HG03457 (cell line): Measurements from ENCODE around the gene MIER2.
"Not testable (repeated sequence)": the region's sequence is repeated elsewhere in the genome, so short reads cannot be mapped to it uniquely, and the experiment has no call there.

Experiments
- ATAC-seq: cut with Tn5 transposase; IDR thresholded peaks from one replicate; pipeline ENCODE4 v1.9.1; 2021; ENCODE audit warnings: moderate number of reproducible peaks; ENCODE audit not compliant: unreplicated experiment

Gene MIER2

DNA sequence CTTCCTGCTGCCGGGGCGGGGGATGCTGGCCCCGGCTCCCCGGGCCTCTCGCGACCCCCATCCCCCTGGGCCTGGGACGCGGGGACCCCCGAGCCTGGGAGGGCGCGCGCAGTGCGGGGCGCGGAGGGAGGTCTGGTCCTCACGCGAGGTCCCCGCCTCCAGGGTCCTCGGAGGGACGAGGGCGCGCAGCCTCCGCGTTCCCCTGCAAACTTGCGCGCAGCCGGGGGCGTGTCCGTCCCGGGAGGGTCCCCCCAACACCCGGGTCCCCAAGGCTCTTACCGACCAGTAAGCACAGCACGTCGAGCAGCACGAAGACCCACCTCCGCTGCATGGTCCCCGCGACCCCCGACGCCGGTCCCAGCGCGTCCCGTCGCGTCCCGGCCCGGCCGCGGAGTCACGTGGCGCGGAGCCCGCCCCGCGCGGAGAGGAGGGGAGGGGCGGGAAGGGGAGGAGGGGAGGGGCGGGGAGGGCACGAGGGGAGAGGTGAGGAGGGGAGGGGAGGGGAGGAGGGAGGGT, 53.5 kb downstream of the MIER2 start, which contains the start of gene PLPP2:
Gene PLPP2 (minus strand): TSS at position 398 of the 516 bp plus-strand sequence. CDS start 67 bp downstream, at position 331.
- ATAC-seq: no peak

DNA sequence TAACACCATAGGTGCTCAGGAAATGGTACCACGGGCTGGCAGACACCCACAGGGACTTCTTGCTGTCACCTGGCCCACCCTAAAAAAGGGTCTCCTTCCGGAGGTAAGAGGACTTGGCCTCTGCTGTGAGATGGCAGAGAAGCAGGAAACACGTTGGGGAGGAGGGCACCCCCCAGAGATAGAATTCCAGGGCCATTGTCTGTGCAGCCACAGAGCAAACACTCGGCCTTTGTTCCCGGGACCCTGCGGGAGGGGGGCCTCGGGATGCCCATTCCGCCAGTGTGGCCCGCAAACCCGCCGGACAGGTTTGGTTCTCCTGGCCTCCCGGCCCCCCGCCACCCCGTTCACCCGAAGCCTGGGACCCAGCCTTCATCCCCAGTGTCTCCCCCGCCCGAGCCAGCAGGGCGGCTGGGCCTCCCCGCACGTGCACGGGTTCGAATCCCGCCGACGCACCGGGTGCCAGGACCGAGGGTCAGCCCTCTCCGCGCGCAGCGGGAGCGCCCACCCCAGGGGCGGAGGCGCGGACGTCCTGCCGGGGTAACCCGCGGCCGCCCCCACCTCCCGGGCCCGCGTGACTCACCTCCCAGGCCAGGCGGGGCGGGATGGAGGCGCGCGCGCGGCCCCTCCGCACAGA, 54.1 kb downstream of the MIER2 start:
- ATAC-seq: no peak

- no peak for ATAC-seq
These were observed 54.8 kb downstream of the MIER2 start for GRCh38 chr19:289651-290371.

DNA sequence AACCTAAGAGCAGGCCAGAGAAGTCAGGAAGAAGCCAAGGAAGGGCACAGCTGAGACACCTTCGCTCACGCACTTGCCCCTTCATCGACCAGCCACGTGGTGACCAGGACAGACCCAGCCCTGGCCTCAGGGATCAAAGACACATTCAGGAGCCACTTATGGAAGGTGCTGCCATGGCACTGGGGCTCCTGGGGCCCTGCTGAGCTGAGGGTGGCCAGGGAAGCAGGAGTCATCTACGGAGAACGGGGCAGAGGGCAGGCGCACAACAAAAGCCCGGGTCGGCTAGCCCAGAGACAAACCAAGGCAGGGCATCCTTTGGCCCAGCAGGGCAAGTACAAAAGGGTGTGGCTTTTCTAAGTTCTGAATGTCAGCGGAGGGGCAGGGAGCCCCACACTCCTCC, 55.7 kb downstream of the MIER2 start:
- ATAC-seq: no peak

- ATAC-seq: no peak
These were observed 57.2 kb downstream of the MIER2 start for GRCh38 chr19:287381-287871.

GRCh38 chr19:283395-283794, 61.2 kb downstream of the MIER2 start:
- no peak for ATAC-seq

GRCh38 chr19:282501-282900, 62.1 kb downstream of the MIER2 start:
- ATAC-seq: no peak

DNA sequence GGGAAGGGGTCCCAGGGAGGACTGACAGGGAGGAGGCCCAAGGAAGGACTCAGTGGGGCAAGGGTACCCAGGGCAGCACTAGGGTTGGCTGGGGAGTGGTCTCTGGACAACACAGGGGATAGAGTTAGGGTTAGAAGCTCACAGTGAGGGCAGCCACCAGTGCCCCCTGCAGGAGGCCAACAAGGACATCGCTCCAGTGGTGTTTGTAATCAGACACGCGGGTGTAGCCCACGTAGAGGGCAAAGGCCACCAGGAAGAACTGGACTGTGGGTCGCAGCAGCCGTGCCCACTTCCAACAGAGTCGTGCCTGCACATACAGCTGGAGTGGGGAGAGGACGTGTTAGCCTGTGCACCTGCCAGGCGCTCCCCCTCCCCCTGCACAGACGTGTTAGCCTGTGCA, 62.6 kb downstream of the MIER2 start:
- ATAC-seq: no peak

DNA sequence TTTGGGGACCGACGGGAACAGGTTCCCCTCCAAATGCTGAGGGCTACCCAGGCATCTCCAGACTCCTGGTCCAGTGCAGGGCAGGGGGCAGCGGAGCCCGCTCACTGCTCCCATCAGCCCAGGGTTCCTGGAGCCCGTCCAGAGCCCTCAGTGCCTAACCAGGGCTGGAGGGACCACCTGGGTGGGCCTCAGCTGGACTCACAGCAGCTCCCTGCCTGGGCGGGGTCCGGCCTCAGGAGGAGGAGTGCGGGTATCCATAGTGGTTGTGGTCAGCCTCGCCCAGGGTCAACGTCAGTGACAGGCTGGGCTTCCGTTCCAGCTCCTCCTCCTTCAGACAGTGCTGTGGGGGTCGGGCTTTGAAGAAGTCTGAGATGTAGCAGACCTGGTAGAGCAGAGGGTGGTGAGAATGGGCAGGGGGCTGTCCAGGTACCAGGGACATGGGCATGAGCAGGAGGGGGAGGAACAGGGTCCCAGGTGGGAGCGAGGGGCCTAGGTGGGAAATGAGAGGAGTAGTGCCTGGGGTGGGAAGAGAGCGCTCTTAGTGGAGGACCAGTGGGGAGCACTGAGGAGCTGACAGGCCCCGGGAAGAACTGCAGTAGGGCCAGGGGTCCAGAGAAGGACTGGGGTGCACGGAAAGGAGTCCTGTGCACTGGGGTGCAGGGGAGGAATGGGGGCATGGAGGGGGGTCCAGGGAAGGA, 63.3 kb downstream of the MIER2 start:
- no peak for ATAC-seq

DNA sequence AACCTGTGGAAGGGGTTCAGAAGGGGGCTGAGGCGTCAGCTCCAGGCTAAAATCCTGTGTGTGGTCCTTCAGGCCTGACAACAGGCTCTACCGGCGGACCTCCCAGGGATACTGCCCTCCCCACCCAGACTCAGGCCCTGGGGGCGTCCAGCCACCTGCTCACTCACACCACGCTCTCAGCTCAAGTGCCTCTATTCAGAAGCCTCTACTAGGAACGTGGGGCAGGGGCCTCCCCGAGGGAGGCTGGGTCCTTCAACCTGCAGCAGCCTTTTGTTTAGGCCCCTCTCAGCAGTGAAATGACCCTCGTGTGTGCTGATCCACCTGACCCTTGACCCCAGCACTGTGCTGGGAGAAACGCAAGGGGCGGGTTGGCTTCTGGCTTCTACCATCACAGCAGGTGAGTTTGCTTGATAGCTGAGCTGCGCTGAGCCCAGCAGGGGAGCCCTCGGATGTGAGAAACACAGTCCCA, 64.0 kb downstream of the MIER2 start:
- no peak for ATAC-seq

GRCh38 chr19:279656-280055, 64.9 kb downstream of the MIER2 start:
- no peak for ATAC-seq

DNA sequence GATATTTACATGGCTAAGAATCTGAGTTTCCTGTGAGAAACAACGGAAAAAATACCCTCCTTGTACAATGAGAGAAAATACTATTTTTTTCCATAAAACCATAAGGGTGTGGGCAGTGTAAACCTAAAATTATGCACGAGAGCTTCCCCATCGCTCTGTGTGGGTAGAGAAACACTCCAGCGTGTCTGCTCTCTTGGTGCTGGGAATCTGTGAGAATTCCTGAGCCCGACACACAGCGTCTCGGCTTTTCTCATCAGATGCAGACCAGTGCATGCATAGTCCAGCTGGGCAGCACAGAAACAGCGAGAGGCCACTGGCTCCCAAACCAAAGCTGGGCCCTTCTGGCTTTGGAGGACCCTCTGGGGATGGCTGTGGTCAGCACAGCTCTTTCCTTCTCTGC, 65.4 kb downstream of the MIER2 start:
- no peak for ATAC-seq

DNA sequence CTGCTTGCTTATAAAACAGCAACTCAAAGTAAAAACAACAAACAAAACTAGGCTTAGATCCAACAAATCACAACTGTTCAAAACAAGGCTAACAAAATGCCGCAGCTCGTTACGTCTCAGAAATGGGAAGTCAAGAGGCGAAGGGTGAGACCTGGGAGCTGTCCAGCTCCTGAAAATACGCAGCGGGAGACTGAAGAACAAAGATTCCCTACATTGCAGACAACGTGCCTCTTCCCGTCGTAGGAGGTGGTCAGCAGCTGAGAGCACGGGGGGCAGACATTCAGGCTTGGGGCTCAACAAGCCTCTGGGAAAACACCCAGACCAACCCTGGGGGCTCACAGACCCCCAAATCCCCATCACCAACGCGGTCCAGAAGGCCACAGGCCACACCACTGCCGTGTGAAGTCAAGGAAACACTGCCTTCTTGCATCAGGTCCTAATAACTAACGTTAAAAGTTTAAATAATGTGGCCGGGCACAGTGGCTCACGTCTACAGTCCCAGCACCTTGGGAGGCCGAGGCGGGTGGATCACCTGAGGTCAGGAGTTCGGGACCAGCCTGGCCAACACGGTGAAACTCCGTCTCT, 66.9 kb downstream of the MIER2 start:
- ATAC-seq: no peak

- no peak for ATAC-seq
These were observed 67.5 kb downstream of the MIER2 start for GRCh38 chr19:277131-277530.

- no peak for ATAC-seq
These were observed 68.5 kb downstream of the MIER2 start for GRCh38 chr19:275958-276646.

DNA sequence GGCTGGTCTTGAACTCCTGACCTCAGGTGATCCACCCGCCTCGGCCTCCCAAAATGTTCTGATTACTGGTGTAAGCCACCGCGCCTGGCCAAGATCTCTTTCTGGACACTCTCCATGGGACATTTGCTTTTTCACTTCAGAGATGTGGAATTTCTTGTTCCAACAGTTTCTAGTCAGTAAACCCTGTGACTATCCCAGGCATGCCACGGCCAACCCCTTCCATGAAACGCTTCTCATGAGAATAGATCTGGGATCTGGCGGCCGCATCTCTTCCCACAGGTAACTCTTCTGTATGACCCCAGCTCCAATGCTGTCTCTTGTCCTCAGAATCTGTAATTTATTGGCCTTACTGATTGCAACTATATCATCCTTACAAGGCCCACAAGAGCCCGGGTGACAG, 69.6 kb downstream of the MIER2 start:
- ATAC-seq: no peak

DNA sequence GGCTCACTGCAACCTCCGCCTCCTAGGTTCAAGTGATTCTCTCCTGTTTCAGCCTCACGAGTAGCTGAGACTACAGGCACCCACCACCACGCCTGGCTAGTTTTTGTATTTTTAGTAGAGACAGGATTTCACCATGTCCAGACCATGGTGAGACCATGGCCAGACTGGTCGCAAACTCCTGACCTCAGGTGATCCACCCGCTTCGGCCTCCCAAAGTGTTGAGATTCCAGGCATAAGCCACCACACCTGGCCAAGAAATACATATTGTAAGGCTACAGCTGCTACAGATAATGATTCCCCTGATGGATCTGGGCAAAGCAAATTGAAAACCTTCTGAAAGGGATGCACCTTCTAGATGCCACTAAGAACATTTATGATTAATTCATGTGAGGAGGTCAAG, 71.2 kb downstream of the MIER2 start:
- no peak for ATAC-seq

DNA sequence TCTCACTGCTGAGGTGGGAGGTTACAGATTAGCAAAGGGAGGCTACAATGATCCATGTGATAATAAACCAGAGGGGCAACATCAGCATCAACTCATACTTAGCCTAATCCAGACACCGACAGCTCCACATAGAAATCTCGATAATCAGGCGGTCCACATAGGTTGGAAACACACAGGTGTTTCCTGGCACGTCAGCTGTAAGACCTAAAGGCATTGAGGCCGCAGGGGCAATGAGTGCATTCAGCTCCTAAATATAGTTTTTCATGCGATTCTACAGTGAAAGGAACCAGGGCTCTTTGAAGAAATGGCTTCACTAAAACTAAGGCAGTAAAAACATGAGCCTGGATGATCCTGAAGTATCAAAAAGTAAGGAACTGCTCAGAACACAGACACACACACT, 72.7 kb downstream of the MIER2 start:
- ATAC-seq: no peak

GRCh38 chr19:270766-271318, 73.8 kb downstream of the MIER2 start:
- ATAC-seq: not testable (repeated sequence)

GRCh38 chr19:269241-269640, 75.4 kb downstream of the MIER2 start:
- no peak for ATAC-seq
